Activated T-cell treated with anti-CD3 and anti-CD28 coated beads for 1 hour (primary cell): Measurements from ENCODE around the gene MYBPC2.
"Not testable (repeated sequence)": the region's sequence is repeated elsewhere in the genome, so short reads cannot be mapped to it uniquely, and the experiment has no call there.

ENCODE experiments used
- DNase-seq: peaks from one replicate; pipeline ENCODE4 v3.0.0-alpha.2; 2020; ENCODE audit warnings: low read depth

The MYBPC2 gene

DNA sequence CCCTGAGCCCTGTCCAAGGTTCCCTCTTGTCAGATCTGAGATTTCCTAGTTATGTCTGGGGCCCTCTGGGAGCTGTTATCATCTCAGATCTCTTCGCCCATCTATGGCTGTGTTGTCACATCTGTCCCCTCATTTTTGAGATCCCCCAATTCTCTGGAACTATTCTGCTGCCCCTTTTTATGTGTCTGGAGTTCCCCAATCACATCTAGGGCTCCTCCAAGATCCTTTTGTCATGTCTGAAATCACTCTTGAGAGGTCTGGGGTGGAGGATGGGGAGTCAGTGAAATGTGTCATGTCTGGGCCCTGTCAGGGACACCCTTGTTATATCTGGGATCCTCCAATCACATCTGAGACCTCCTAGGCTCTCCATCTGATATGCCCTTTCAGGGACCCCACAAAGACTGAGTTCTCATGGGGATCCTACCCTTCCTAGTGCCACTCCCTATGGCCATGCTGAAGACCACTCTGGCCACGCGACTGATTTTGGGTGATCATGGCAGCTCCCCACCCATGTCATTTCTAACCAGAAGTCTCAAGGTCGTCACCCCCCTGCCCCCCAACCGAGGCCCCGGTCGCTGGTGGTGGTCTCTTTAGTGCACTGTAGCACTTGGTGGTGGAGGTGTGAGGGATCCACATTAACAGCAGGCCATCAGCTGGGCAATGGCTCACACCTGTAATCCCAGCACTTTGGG is 3.8 kb upstream of the MYBPC2 start:
- DNase-seq: no peak

DNA sequence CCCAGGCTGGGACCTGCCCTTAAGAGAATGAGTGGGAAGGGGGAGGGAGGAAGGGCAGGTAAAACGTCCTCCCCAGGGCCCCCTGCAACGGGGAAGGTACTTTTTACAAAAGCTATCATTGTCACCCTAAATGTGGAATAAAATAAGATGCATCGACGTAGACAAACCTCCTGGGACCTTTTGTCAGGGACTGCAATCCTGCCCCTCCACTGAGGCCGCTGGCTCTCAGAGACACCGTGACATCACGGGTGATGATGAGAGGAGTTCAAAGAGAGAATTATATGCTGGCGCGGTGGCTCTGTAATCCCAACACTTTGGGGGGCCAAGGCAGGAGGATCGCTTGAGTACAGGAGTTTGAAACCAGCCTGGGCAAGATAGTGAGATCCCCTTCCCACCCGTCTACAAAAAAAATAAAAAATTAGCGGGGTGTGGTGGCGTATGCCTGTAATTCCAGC is 1.8 kb upstream of the MYBPC2 start:
- no peak for DNase-seq

DNA sequence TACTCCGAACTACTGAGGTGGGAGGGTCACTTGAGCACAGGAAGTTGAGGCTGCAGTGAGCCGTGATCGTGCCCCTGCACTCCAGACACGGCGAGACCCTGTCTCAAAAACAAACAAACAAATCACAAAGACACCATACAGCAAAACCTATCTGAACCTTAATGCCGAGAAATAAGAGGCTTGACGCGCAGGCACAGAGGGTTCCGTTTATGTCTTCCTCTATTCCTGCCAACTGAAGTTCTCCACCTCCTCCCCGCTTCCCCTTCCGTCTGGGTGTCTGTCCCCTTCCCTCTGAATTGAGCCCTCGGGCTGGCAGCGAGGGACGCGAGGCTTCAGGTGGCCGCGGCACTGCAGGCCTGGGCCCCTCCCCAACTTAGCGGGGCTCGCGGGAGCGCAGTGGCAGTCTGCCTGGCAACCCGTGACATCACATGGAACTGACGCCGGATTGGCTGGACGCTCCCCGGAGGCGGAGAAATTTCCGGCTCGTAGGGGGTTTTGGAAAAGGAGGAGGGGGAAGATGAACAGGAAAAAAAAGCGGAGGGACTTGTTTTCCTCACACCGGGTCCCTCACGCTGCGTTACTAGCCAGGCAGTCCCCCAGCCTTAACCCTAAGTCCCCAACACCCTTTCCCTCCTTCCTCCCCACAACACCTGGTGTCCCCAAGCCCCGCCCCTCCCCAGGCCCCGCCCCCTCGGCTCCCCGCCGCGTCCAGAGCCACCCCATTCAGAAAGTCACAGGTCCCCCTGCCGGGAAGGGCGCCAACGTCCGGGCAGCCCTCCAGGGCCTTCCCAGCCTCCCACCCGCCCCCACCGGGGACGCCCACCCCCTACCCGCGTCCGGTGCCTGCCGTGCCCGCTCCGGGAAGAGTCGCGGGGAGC is 1.1 kb upstream of the MYBPC2 start:
- DNase-seq: peak; percentile 76

DNA sequence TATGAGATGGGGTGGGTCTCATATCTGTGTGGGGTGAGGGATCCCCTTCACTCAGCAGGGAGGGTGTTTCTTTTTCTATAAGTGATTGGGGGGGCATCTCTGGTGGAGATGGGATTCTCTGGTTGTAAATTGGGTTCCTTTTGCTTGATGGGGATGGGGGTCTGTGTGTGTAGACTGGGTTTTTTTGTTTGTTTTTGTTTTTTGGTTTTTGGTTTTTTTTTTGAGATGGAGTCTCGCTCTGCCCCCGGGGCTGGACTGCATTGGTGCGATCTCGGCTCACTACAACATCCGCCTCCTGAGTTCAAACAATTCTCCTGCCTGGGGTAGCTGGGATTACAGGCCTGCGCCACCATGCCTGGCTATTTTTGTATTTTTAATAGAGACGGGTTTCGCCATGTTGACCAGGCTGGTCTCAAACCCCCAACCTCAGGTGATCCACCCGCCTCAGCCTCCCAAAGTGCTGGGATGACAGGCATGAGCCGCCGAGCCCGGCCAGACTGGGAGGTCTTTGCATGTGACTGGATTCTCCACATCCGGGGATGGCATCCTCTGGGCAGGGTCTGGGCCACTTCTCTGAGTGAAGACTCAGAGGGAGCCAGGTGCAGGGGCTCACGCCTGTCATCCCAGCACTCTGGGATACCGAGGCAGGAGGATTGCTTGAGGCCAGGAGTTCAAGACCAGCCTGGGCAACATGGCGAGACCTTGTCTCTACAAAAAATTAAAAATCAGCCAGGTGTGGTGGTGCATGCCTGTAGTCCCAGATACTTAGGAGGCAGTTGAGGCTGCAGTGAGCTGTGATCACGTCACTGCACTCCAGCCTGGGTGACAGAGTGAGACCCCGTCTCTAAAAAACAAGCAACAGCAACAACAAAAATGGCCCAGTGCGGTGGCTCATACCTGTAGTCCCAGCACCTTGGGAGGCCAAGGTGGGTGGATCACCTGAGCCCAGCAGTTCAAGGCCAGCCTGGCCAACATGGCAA is 799 bp downstream of the MYBPC2 start:
- DNase-seq: no peak

DNA sequence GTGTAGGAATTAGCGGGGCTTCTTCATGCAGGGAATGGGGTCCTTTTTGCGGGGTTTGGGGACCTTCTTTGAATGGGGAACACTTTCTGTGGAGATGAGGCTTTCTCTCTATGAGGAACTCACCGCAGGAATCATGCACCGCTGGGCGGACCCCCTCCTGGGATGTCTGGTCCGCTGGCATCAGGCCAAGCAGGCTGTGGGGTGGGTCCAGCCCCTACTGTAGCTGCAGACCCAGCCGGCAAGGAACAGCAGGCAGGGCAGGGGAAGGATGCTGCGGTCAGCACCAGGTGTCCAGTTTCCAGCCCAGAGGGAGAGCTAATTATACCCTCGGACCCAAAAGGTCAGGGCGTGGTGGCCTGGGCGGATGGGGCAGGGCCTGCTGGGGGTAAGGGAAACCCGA is 1.8 kb downstream of the MYBPC2 start:
- no peak for DNase-seq

DNA sequence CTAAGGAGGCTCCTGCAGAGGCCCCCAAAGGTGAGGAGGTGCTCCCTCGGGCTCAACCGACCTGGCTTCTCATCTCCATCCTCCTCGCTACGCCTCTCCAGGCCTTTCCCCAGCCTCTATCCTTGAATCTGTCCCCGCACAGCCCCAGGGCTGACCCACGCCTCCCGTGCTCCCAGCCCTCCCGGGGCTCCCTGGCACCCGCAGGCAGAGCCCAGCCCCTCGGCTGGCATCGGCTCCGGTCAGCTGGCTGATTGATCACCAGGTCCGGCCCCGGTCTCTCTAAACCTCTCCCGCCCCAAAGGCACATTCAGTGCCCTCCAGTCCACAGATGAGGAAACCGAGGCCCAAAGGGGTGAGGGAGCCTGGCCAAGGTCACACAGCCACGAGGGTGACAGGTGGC is 2.5 kb downstream of the MYBPC2 start:
- no peak for DNase-seq

DNA sequence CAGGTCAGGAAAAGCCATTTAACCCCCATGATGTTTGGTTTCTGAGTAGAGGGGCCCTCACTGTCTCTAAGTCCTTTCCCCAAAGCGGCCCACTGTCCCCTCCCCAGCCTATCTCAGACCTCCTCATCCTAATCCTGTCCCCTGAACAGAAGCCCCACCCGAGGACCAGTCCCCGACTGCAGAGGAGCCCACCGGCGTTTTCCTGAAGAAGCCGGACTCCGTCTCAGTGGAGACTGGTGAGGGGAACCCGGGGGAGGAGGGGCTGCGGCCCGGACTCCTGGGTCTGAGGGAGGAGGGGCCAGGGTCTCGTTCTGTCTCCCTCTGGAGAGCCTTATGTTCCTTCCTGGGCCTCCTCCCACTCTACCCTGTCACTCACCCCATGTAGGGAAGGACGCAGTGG is 2.9 kb downstream of the MYBPC2 start:
- no peak for DNase-seq

DNA sequence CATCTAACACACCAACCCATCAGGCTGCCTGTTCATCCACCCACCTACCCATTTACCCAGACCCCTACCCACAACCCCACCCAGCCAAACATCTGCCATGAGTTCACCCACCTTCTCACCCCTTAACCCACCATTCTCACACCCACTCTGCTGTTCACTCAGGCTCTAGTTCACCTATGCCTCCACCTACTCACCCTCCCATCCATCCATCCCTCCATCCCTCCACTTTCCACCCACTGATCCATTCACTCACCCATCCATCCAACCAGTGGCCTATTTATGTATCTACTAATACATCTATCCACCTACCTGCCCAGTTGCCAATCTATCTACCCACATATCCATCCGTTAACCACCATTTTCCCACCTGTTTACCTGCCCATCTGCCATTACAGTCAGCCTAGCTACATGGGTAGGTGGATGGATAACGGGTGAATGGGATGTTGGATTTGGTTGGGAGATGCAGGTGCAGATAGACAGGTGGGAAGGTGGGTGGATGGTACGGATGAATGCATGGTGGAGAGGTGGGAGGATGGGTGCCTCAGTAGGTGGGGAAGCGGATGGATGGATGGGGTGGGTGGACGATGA is 5.3 kb downstream of the MYBPC2 start:
- DNase-seq: no peak

DNA sequence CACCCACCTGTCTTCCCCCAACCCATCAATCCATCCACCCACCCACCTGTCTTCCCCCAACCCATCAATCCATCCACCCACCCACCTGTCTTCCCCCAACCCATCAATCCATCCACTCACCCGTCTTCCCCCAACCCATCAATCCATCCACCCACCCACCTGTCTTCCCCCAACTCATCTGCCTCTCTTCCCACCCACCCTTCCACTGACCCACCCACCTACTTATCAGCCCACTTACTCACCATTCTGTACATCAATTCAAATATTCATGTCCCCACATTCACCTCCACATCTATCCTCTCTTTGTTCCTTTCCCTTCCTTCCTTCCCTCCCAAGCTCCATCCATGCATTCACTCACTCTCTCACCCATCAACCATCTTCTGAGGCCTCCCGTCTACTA is 6.4 kb downstream of the MYBPC2 start:
- DNase-seq: not testable (repeated sequence)

DNA sequence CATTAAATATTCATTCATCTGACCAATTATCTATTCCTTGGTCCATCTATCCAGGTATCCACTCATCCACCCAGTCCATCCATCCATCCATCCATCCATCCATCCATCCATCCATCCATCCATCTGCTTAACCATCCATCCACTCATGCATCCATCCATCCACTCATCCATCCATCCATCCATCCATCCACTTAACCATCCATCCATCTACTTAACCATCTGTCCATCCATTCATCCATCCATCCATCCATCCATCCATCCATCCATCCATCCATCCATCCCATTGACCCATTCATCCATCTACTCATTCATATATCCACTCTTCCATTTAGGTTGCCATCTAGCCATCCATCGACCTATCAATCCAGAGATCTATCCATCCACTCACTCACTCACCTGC is 11.4 kb downstream of the MYBPC2 start:
- no peak for DNase-seq

DNA sequence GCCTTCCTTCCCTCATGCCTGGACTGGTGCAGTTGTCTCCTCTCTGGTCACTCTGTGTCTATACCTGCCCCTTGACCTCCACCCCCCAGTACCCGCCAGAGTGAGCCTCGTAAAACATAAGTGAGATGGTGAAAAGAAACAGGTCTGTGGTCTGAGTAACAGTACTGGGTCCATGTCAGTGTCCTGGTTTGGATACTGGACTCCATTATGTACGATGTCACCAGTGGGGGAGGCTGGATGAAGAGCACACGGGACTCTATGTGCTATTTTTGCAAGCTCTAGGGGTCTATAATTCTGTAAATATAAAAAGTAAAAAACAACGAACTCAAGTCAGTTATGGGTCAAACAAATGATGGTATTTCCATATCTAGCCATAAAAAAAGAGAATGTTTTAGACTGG is 14.4 kb downstream of the MYBPC2 start:
- DNase-seq: no peak

DNA sequence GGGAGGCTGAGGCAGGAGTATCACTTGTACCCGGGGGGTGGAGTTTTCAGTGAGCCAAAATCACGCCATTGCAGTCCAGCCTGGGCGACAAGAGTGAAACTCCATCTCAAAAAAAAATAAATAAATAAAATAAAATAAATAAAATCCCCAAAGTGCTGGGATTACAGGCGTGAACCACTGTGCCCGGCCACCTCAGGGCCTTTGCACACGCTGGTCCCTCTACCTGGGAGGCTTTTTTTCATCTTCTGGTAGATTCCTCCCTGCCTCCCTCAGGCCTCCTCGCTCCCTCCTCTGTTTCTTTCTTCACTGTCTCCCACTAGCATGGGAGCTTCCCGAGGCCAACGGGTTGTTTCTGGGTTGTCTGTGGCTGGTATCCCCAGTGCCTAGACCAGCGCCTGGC is 15.1 kb downstream of the MYBPC2 start:
- DNase-seq: no peak

DNA sequence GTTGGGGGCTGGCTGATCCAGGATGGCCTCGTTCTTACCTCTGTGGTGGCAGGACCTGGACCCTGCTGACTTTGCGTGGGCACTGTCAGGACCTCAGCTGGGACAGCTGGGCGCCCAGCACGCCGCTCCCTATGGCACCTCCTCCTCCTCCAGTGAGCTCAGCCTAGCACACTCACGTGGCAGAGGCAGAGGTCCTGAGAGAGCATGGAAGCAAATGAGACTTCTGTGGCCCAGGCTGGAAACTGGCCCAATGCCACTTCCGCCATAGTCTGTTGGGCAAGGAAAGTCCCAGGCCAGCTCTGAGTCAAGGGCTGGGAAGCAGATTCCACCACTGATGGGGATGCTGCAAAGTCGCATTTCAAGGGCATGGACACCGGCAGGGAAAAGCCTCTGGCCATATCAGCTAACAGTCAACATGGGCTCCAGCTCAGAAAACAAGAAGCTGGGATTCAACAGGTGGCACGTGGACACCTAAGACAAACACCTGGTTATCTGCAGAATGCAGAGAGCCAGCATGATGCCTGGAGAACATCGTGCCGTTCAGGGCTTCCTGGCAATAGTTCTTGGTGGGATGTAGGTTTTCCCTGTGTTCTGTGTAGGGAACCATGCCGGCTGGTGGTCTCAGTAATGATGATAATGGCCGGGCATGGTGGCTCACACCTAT is 16.7 kb downstream of the MYBPC2 start:
- no peak for DNase-seq

DNA sequence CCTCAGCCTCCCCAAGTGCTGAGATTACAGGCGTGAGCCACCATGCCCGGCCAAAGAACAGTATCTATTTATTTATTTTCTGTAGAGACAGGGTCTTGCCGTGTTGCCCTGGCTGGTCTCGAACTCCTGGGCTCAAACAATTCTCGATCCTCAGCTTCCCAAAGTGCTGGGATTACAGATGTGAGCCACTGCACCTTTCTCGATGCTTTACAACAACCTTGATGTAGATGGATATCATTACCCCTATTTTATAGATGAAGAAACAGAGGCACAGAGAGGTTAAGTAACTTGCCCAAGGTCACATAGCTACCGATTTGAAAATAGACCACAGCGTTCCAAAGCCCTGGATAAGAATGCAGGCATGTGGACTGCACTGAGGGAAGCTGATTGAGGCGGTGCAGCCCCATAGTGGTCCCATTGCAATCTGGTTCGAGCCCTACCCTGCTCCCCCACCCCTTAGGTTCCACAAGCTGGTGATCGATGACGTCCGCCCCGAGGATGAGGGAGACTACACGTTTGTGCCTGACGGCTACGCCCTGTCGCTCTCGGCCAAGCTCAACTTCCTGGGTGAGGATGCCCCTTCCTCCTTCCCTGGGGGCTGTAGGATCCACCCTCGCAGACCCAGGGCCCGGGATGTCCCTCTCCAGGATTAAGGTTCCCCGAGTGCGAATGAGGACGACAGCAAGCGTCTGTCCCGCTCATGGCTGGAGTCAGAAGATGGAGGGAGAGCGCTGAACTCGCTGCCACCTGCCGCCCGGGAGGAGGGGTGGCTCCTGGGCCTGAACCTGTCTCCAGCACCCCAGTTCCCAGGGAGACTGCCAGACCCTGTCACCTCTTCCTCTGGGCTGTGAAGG is 17.9 kb downstream of the MYBPC2 start:
- no peak for DNase-seq

DNA sequence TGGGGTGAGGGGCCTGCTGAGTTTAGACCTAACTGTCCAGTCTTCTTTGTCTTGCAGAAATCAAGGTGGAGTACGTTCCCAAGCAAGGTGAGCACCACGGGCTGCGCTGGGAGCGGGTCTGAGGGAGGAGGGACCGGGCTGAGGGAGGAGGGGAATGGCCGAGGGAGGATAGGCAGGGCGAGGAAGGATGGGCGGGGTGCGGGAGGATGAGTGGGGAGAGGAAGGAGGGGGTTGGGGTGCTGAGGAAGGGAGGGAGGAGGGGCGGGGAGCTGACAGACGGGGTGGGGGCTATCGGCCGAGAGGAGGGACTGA is 18.5 kb downstream of the MYBPC2 start:
- DNase-seq: no peak

DNA sequence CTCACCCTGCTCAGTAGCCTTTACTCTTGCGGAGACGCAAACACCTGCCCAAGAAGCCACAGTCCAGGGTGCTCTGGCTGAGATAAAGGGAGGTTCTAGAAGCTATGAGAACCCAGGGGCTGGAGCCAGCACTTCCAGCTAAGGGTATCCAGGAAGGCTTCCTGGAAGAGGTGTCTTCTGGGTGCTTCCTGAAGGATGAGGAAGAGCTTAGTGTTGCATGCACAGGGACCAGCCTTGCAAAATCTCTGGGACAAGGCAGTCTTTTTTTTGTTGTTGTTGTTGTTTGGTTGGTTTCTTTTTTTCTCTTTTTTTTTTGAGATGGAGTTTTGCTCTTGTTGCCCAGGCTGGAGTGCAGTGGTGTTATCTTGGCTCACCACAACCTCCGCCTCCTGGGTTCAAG is 20.6 kb downstream of the MYBPC2 start:
- no peak for DNase-seq

DNA sequence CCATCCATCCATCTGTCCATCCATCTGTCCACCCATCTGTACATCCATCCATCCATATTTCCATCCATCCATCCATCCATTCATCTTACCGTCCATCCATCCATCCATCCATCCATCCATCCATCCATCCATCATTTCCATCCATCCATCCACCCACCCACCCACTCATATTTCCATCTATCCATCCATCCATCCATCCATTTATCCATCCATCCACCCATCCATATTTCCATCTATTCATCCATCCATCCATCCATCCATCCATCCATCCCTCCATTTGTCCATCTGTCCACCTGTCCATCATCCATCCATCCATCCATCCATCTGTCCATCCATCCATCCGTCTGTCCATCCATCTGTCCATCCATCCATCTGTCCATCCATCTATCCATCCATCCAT is 23.3 kb downstream of the MYBPC2 start:
- DNase-seq: no peak

DNA sequence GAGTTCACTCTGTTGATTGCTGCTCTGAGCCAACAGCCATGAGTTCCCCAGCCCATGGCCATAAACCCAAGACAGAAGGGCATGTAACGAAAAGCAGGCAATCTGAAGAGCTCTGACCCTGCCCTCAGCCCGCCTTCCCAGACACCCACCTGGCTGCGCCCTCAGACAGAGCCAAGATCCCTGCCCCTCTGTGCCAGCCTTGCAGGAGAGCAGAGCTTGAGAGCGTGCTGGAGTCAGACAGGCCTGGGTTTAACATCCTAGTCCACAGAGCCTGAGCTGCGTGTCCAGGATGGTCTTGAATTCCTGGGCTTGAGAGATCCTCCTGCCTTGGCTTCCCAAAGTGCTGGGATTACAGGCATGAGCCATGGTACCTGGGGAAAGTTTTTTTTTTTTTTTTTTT is 24.6 kb downstream of the MYBPC2 start:
- no peak for DNase-seq

DNA sequence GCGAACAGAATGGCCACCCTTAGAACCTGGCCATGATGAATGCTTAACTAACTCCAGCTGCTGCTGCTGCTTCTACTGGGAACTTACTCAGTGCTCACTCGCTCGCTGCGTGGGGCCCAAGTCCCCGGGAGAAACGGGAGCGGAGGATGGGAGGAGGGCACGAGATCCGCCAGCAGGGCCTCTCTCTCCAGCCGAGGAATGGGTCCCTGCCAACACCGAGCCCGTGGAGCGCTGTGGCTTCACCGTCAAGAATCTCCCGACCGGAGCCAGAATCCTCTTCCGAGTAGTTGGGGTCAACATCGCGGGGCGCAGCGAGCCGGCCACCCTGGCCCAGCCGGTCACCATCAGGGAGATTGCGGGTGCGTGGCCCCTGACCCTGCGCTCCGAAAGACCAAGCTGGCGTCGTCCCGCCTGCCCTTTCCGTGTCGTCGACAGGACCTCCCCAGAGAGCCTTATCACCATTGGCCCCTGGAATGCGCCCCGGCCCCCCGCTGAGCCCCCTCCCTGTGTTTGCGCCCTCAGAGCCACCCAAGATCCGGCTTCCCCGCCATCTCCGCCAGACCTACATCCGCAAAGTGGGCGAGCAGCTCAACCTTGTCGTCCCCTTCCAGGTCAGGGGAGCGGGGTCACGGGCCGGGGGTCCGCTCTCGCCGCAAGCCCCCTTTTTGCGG is 25.8 kb downstream of the MYBPC2 start:
- no peak for DNase-seq

DNA sequence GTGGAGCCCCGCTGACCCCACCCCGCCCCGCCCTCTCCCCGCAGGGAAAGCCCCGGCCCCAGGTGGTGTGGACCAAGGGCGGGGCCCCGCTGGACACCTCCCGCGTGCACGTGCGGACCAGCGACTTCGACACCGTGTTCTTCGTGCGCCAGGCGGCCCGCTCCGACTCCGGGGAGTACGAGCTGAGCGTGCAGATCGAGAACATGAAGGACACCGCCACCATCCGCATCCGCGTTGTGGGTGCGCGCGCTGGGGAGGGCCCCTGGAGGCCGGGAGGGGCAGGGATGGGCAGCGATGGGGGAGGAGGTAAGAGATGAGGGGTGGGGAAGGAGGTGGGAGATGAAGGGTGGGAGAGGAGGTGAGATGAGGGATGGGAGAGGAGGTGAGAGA is 26.4 kb downstream of the MYBPC2 start:
- no peak for DNase-seq
